Measurements from ENCODE around the gene FCRLA. TPM values are rescaled to one million over a fixed set of nuclear protein-coding genes. Genes with fewer than 3 reads are reported as not detected.
A peak's percentile ranks its signal among the peaks of the same experiment; 100 is the strongest.

Gene FCRLA
- polyA plus RNA-seq, 2 of the 4 experiments (the other 2 are of a cell fraction), result 0.10 TPM; not detected in 1

DNA sequence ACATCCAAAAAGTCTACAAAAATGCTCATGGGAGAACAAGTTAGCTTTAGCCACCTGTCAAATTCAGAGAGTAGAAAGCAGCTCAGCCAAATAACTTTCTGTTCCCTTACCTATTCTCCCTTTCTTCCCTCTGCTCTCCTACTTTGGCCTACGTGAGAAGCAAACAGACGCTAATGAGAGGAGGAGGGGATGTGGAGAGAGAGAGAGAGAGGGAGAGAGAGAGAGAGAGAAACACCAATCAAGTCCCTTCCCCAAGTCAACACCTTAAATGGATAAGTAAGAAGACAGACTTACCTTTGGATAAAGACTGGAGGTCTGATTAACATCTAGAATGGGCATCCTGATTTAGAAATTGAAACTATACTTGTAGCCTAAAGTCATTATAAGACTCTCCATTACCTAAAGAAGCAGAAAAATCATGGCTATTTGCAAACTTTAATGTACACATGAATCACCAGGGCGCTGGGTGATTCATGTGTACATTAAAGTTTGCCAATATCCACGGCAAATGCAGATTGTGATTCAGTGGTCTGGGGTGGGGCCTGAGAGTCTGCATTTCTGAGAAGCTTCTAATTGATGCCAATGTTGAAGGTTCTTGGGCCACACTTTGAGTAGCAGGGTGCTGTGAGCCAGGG, 29.4 kb downstream of the FCRLA start:
- ATAC-seq (no peak), DNase-seq (ENCODE audit: low read depth in 1 of 2, low spot score in 1 of 2) (peak in 1 of 2 experiments; percentile 29), FAIRE-seq (no peak)
- peaks cover 25% of the 10 kb centered on the region for H3K4me1 ChIP-seq
- H3K4me2 ChIP-seq, result peak overlapping the region; percentile 64
- H3K4me3 ChIP-seq, result no peak overlapping the region
- no peaks in the 10 kb centered on the region for H3K9me3 ChIP-seq
- 3% methylated on average over 4 of the region's 4 CpGs for WGBS (ENCODE audit: missing lambda C conversion rate)
- POLR2A ChIA-PET, result interaction anchor here (2.2 kb wide), 1 partner anchor 10 kb away, joined by 12 read pairs; no protein-coding TSS in a partner anchor
- peak; percentile 33; the same call in 1 of the 2 replicates for TF ChIP-seq FOSL2 (IDR thresholded peaks at IDR 0.05)
- TF ChIP-seq FOSL2 (CRISPR knock-in tag; IDR thresholded peaks at IDR 0.05), result peak; percentile 73
- no peak for TF ChIP-seq CBX2 (IDR thresholded peaks at IDR 0.05; ENCODE audit: borderline replicate concordance, low read depth)
- TF ChIP-seq CEBPB (IDR thresholded peaks at IDR 0.05), result 0 out of 4 replicates have a peak, but pooled peaks of 1 of the 2 experiments have one; percentile 13
- TF ChIP-seq RNF2 (IDR thresholded peaks at IDR 0.05; ENCODE audit: borderline replicate concordance, low read depth), result no peak
- no peak for TF ChIP-seq NFE2L2 (conservative IDR thresholded peaks at IDR 0.05; ENCODE audit: low read length)
- TF ChIP-seq JUNB (IDR thresholded peaks at IDR 0.05), result peak; percentile 56
- peak overlapping the region; percentile 0 to 61; a peak in 4 of 6 replicates for H3K27ac ChIP-seq
- CTCF ChIA-PET, result interaction anchor here (0.6 to 8.2 kb wide), 10 partner anchors 8 to 253 kb away, joined by 3 to 80 read pairs (median 4); no protein-coding TSS in a partner anchor

DNA sequence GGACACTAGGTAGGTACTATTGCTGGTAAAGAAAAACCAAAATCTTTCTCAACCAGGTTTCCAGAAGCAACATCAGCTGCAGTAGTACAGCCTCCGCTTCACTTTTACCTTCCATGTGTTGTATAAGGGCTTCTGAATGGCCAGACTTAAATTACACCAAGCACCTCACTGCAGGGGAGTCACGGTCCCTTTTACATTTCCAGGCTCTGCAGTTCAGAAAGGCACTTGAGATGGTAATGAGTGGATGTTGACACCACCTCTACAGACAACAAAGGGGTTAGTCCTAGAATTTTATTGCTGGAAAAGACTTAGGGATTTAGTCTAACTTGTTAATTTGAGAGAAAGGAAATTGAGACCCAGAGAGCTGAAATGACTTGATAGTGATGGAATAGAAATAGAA, 30.6 kb downstream of the FCRLA start:
- DNase-seq (ENCODE audit: low read depth in 1 of 2, low spot score in 1 of 2) (no peak), ATAC-seq (no peak), FAIRE-seq (no peak)
- no peak for TF ChIP-seq TFCP2L1 (CRISPR knock-in tag; IDR thresholded peaks at IDR 0.05)
- H3K4me1 ChIP-seq, result peaks cover 25% of the 10 kb centered on the region
- CTCF ChIA-PET, result interaction anchor here (0.9 to 8.2 kb wide), 15 partner anchors 9 to 254 kb away, joined by 3 to 80 read pairs (median 7); partner anchors contain the start of genes DUSP12 and FCRLA
- no peaks in the 10 kb centered on the region for H3K9me3 ChIP-seq
- 82% methylated on average over 2 of the region's 2 CpGs for WGBS (ENCODE audit: missing lambda C conversion rate)
- no peak overlapping the region for H3K27ac ChIP-seq
- no peak overlapping the region for H3K4me2 ChIP-seq
- no peak overlapping the region for H3K4me3 ChIP-seq
- POLR2A ChIA-PET, result no interaction called here

DNA sequence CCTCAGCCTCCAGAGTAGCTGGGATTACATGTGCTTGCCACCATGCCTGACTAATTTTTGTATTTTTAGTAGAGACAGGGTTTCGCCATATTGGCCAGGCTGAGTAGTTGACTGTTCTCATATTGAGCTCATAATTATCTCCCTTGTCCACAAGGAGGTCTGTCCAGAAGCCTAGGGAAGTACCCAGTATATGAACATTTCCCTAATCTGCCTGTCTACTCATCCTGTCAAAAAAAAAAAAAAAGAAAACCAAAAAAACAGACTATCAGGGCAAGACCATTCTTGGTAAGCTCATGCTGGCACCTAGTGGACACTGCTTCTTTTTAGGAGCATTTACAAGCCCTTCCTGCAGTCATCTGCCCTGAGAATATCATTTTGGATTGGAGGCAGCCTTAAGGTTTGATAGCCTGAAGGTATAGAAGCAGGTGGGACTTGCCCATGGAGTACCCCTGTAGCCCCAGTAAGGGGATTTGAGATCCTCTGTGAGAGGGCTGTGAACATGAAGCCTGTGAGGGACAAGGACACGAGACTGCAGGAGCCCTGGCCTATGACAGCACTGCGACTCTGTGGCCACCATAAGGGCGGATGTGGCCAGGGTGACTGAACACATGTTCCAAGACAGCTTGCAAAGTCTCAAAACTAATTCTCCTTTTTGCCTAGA, 31.7 kb downstream of the FCRLA start:
- peak; percentile 87 to 92 for ATAC-seq

DNA sequence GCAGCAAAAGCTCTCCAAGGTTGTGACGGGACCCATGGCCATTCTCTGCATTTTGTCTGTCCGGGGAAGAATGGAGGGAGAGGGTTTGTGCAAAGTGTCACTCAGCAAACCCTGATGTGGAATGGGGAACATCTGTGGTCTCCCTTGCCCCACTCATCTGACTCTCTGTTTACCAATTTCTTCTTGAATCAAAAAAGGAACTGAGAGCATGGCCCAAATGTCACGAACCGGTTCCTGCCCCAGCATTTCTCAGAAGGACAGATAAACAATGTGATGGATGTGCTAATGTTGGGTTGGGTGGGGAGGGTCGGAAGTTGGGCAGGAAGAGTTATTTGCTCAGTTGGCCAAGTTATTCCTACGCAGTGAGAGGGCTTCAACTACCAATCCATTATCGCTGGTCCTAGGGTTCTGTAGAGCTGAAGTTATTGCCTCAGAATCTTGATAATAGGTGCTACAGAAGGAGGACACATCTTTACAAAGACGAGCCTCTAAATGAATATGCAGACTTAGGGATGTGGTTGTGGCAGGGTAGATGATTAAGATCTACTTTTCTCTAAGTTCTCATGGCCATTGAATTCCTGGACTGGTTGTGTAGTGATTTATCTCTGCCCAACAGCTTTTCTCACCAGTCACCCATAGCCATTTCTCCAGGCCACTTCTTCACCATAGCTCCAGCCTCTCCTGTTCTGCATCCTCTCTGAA, 33.0 kb downstream of the FCRLA start:
- ATAC-seq, result no peak
- H3K27ac ChIP-seq, result no peak overlapping the region
- ChIA-PET POLR2A (no interaction called here), CTCF (interaction anchor here (0.6 to 8.2 kb wide), 17 partner anchors 9 to 303 kb away, joined by 3 to 80 read pairs (median 5); partner anchors contain the start of gene DUSP12)
- no peak overlapping the region for H3K4me3 ChIP-seq
- FAIRE-seq, result no peak
- no peak overlapping the region for H3K4me2 ChIP-seq
- no peak for TF ChIP-seq JUN (IDR thresholded peaks at IDR 0.05)
- no peak for TF ChIP-seq RNF2 (IDR thresholded peaks at IDR 0.05; ENCODE audit: borderline replicate concordance, low read depth)
- TF ChIP-seq, protein P1, sequence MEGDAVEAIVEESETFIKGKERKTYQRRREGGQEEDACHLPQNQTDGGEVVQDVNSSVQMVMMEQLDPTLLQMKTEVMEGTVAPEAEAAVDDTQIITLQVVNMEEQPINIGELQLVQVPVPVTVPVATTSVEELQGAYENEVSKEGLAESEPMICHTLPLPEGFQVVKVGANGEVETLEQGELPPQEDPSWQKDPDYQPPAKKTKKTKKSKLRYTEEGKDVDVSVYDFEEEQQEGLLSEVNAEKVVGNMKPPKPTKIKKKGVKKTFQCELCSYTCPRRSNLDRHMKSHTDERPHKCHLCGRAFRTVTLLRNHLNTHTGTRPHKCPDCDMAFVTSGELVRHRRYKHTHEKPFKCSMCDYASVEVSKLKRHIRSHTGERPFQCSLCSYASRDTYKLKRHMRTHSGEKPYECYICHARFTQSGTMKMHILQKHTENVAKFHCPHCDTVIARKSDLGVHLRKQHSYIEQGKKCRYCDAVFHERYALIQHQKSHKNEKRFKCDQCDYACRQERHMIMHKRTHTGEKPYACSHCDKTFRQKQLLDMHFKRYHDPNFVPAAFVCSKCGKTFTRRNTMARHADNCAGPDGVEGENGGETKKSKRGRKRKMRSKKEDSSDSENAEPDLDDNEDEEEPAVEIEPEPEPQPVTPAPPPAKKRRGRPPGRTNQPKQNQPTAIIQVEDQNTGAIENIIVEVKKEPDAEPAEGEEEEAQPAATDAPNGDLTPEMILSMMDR (IDR thresholded peaks at IDR 0.05), result no peak
- TF ChIP-seq RCOR1 (IDR thresholded peaks at IDR 0.05; ENCODE audit: low read depth, low read length), result no peak
- 77% methylated on average over 8 of the region's 8 CpGs for WGBS (ENCODE audit: missing lambda C conversion rate)
- DNase-seq (ENCODE audit: low read depth in 1 of 2, low spot score in 1 of 2), result no peak
- H3K4me1 ChIP-seq, result peaks cover 20% of the 10 kb centered on the region
- H3K9me3 ChIP-seq, result no peaks in the 10 kb centered on the region

More for the DNA sequence above, 31.7 kb downstream of the FCRLA start:
- FAIRE-seq, result no peak
- CTCF ChIA-PET, result interaction anchor here (0.6 to 8.2 kb wide), 27 partner anchors 11 to 764 kb away, joined by 3 to 80 read pairs (median 4); partner anchors contain the start of genes DUSP12 and FCRLA
- 92% methylated on average over 4 of the region's 4 CpGs for WGBS (ENCODE audit: missing lambda C conversion rate)
- Histone ChIP-seq H3K27ac (no peak overlapping the region), H3K9me3 (no peaks in the 10 kb centered on the region), H3K4me1 (peaks cover 19% of the 10 kb centered on the region), H3K4me3 (no peak overlapping the region), H3K4me2 (no peak overlapping the region)
- POLR2A ChIA-PET, result interaction anchor here (0.7 to 1.3 kb wide), 2 partner anchors 11 to 208 kb away, joined by 4 to 6 read pairs; partner anchors contain the start of gene DUSP12
- DNase-seq (ENCODE audit: low read depth in 1 of 2, low spot score in 1 of 2), result peak; percentile 18 to 85
- TF ChIP-seq RAD21 (conservative IDR thresholded peaks at IDR 0.05 in 1 of 2, IDR thresholded peaks at IDR 0.05 in 1 of 2), result peak; percentile 83 to 95
- no peak for TF ChIP-seq KDM1A (IDR thresholded peaks at IDR 0.05; ENCODE audit: low read depth)
- TF ChIP-seq, protein P1 (IDR thresholded peaks at IDR 0.05), result peak; percentile 80
- TF ChIP-seq SMC3 (IDR thresholded peaks at IDR 0.05), result peak; percentile 81

All from A549 (cell line).